ENCODE data around the gene PPFIBP1.

The PPFIBP1 gene

GRCh38 chr12:27644158-27644845, 120.3 kb downstream of the PPFIBP1 start:
- no peaks in the 10 kb centered on the region for H3K9me2 ChIP-seq (replicated peaks; ENCODE audit: insufficient read depth, low read length)
- H3K9me3 ChIP-seq (replicated peaks; ENCODE audit: insufficient read depth, low read length) = no peaks in the 10 kb centered on the region
- H3K4me1 ChIP-seq (ENCODE audit: low read length) = no peaks in the 10 kb centered on the region
- no peak for TF ChIP-seq EZH2 (optimal IDR thresholded peaks at IDR 0.05; ENCODE audit: low read depth, low read length)
- TF ChIP-seq CTCF (IDR thresholded peaks at IDR 0.05; ENCODE audit: low read length) = no peak
- no peak for TF ChIP-seq EZH2phosphoT487 (IDR thresholded peaks at IDR 0.05; ENCODE audit: low read length)
- no peak overlapping the region for H3K27ac ChIP-seq (ENCODE audit: low read length)
- H4K20me1 ChIP-seq (ENCODE audit: insufficient read depth, low read length) = no peaks in the 10 kb centered on the region
- no peak for DNase-seq
- no peak overlapping the region for H3K4me3 ChIP-seq (ENCODE audit: low read length)
- no peak overlapping the region for H3K4me2 ChIP-seq (ENCODE audit: low read depth, low read length)
- H3K79me2 ChIP-seq (ENCODE audit: low read length) = no peaks in the 10 kb centered on the region
- no peaks in the 10 kb centered on the region for H3K27me3 ChIP-seq (replicated peaks; ENCODE audit: insufficient read depth, low read length)
- H2AFZ ChIP-seq (ENCODE audit: low read length) = no peak overlapping the region
- H3K9ac ChIP-seq (ENCODE audit: low read length) = no peak overlapping the region
- no peaks in the 10 kb centered on the region for H3K36me3 ChIP-seq (replicated peaks; ENCODE audit: insufficient read depth, low read length)
- H3F3A ChIP-seq (ENCODE audit: insufficient read depth, low read length) = no peaks in the 10 kb centered on the region

- Histone ChIP-seq H3K4me2 (ENCODE audit: low read depth, low read length) (no peak overlapping the region), H3K27ac (ENCODE audit: low read length) (no peak overlapping the region), H4K20me1 (ENCODE audit: insufficient read depth, low read length) (no peaks in the 10 kb centered on the region), H3K9me2 (replicated peaks; ENCODE audit: insufficient read depth, low read length) (no peaks in the 10 kb centered on the region), H3F3A (ENCODE audit: insufficient read depth, low read length) (no peaks in the 10 kb centered on the region), H2AFZ (ENCODE audit: low read length) (no peak overlapping the region), H3K79me2 (ENCODE audit: low read length) (no peaks in the 10 kb centered on the region), H3K9me3 (replicated peaks; ENCODE audit: insufficient read depth, low read length) (no peaks in the 10 kb centered on the region), H3K4me3 (ENCODE audit: low read length) (no peak overlapping the region), H3K27me3 (replicated peaks; ENCODE audit: insufficient read depth, low read length) (no peaks in the 10 kb centered on the region), H3K36me3 (replicated peaks; ENCODE audit: insufficient read depth, low read length) (no peaks in the 10 kb centered on the region), H3K9ac (ENCODE audit: low read length) (no peak overlapping the region), H3K4me1 (ENCODE audit: low read length) (no peaks in the 10 kb centered on the region)
- DNase-seq = no peak
- TF ChIP-seq EZH2phosphoT487 (IDR thresholded peaks at IDR 0.05; ENCODE audit: low read length) = no peak
- TF ChIP-seq CTCF (IDR thresholded peaks at IDR 0.05; ENCODE audit: low read length) = no peak
- TF ChIP-seq EZH2 (optimal IDR thresholded peaks at IDR 0.05; ENCODE audit: low read depth, low read length) = no peak
Observed at GRCh38 chr12:27645671-27646070, 121.7 kb downstream of the PPFIBP1 start.

GRCh38 chr12:27646149-27646548, 122.1 kb downstream of the PPFIBP1 start:
- Histone ChIP-seq H3K36me3 (replicated peaks; ENCODE audit: insufficient read depth, low read length) (no peaks in the 10 kb centered on the region), H3K79me2 (ENCODE audit: low read length) (no peaks in the 10 kb centered on the region), H3K27ac (ENCODE audit: low read length) (no peak overlapping the region), H3K4me1 (ENCODE audit: low read length) (no peaks in the 10 kb centered on the region), H2AFZ (ENCODE audit: low read length) (no peak overlapping the region), H3K9ac (ENCODE audit: low read length) (no peak overlapping the region), H3K4me2 (ENCODE audit: low read depth, low read length) (no peak overlapping the region), H4K20me1 (ENCODE audit: insufficient read depth, low read length) (no peaks in the 10 kb centered on the region), H3K9me3 (replicated peaks; ENCODE audit: insufficient read depth, low read length) (no peaks in the 10 kb centered on the region), H3K9me2 (replicated peaks; ENCODE audit: insufficient read depth, low read length) (no peaks in the 10 kb centered on the region), H3K27me3 (replicated peaks; ENCODE audit: insufficient read depth, low read length) (no peaks in the 10 kb centered on the region), H3F3A (ENCODE audit: insufficient read depth, low read length) (no peaks in the 10 kb centered on the region), H3K4me3 (ENCODE audit: low read length) (no peak overlapping the region)
- DNase-seq = no peak
- TF ChIP-seq CTCF (IDR thresholded peaks at IDR 0.05; ENCODE audit: low read length) (no peak), EZH2phosphoT487 (IDR thresholded peaks at IDR 0.05; ENCODE audit: low read length) (no peak), EZH2 (optimal IDR thresholded peaks at IDR 0.05; ENCODE audit: low read depth, low read length) (no peak)

Measured in MM.1S (cell line).